ACC112 (cell line): ENCODE results near the gene RAD51D.

ENCODE experiments used
- H2AFZ ChIP-seq: fragments of 200-600 bp; sonication (generic); one replicate; pipeline ENCODE4 v1.6.0; 2017; ENCODE audit warnings: antibody characterized with exemption, low read length; ENCODE audit not compliant: unreplicated experiment
- H3K27ac ChIP-seq: fragments of 200-600 bp; sonication (generic); 2 replicates; pipeline ENCODE4 v1.5.1; 2014; ENCODE audit warnings: low read depth, mild to moderate bottlenecking, antibody characterized with exemption, low read length, moderate library complexity
- H3K27me3 ChIP-seq: fragments of 200-600 bp; sonication (generic); 2 replicates; pipeline ENCODE4 v1.6.1; 2014; ENCODE audit warnings: mild to moderate bottlenecking, antibody characterized with exemption, low read length, moderate library complexity, mixed read lengths; ENCODE audit not compliant: insufficient read depth
- H3K36me3 ChIP-seq: fragments of 200-600 bp; sonication (generic); 2 replicates; pipeline ENCODE4 v1.6.1; 2016; ENCODE audit warnings: mild to moderate bottlenecking, antibody characterized with exemption, low read length, moderate library complexity, mixed read lengths; ENCODE audit not compliant: insufficient read depth
- H3K4me1 ChIP-seq: fragments of 200-600 bp; sonication (generic); one replicate; pipeline ENCODE4 v1.6.1; 2016; ENCODE audit warnings: low read length, mixed read lengths; ENCODE audit not compliant: insufficient read depth, unreplicated experiment, control insufficient read depth
- H3K4me3 ChIP-seq: fragments of 200-600 bp; sonication (generic); 2 replicates; pipeline ENCODE4 v1.5.1; 2014; ENCODE audit warnings: mild to moderate bottlenecking, low read depth, low read length
- H3K79me2 ChIP-seq: fragments of 200-600 bp; sonication (generic); one replicate; pipeline ENCODE4 v1.6.0; 2016; ENCODE audit warnings: low read length; ENCODE audit not compliant: control insufficient read depth, unreplicated experiment, insufficient read depth

Gene RAD51D

GRCh38 chr17:35141681-35142466, 22.2 kb upstream of the RAD51D start, which contains the start of gene NLE1:
Gene NLE1, minus strand, starts transcription at chr17:35142303. Its CDS starts 28 bp downstream, at chr17:35142275.
- Histone ChIP-seq H3K4me3 (peak within 1 kb of the TSS; percentile 88), H3K27ac (no peak within 1 kb of the TSS), H2AFZ (peak within 1 kb of the TSS; percentile 62), H3K79me2 (peaks cover 21% of the 10 kb centered on the region), H3K36me3 (peaks cover 4% of the 10 kb centered on the region; the same call in 1 of the 2 replicates), H3K4me1 (no peaks in the 10 kb centered on the region), H3K27me3 (peaks cover 3% of the 10 kb centered on the region; the same call in 1 of the 2 replicates)

DNA sequence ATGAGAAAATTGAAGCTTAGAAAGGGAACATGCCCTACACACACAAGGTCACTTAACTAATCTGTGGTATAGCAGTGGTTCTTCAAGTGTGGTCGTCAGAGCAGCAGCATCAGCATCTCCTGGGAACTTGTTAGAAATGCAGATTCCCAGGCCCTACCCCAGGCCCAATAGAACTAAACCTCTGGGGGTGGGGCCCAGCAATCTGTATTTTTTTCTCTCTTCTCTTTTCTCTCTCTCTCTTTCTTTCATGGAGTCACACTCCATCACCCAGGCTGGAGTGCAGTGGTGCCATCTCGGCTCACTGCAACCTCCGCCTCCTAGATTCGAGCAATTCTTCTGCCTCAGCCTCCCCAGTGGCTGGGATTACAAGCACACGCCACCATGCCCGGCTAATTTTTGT, 18.6 kb upstream of the RAD51D start:
- peaks cover 12% of the 10 kb centered on the region; the same call in 1 of the 2 replicates for H3K36me3 ChIP-seq

GRCh38 chr17:35135322-35135721, 15.7 kb upstream of the RAD51D start:
- no peak overlapping the region for H3K27ac ChIP-seq
- peaks cover 9% of the 10 kb centered on the region for H3K79me2 ChIP-seq
- H2AFZ ChIP-seq, result no peak overlapping the region
- no peaks in the 10 kb centered on the region for H3K27me3 ChIP-seq
- H3K4me1 ChIP-seq, result no peaks in the 10 kb centered on the region
- H3K4me3 ChIP-seq, result no peak overlapping the region
- peaks cover 17% of the 10 kb centered on the region; the same call in 1 of the 2 replicates for H3K36me3 ChIP-seq

More for the DNA sequence above, 18.6 kb upstream of the RAD51D start:
- H3K27ac ChIP-seq, result no peak overlapping the region
- peaks cover 21% of the 10 kb centered on the region for H3K79me2 ChIP-seq
- H3K4me1 ChIP-seq, result no peaks in the 10 kb centered on the region
- no peak overlapping the region for H3K4me3 ChIP-seq
- no peak overlapping the region for H2AFZ ChIP-seq
- H3K27me3 ChIP-seq, result no peaks in the 10 kb centered on the region

DNA sequence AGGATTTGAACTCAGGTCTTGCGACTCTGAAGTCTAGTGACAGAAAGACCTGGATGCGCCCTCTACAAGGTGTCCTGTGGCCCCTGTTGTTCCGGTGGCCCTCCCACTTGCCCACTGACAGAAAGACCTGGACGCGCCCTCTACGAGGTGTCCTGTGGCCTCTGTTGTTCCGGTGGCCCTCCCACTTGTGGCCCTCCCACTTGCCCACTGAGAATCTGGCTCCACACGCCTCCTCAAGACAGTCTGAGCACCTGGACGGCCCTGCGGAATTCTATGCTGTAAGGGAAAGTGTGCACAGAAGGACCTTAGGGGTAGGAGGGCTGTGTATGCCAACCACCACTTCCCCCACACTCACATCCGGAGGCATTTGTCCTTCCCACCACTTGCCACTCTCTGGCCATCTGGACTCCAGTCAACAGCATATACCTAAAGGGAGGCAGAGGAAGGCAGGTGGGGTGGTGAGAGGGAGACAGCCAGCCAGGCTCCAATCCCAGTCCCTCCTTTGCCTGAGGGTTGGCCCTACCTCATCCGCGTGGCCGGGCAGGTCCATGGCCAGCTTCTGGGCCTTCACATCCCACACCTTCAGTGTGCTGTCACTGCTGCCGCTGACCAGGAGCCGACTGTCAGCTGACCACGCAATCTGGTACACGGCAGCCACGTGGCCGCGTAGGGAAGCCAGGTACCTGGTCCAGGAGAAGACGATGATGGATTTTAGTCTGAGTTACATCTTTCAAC, 13.3 kb upstream of the RAD51D start:
- Histone ChIP-seq H3K4me3 (no peak overlapping the region), H3K4me1 (peaks cover 14% of the 10 kb centered on the region), H3K79me2 (no peaks in the 10 kb centered on the region), H3K27me3 (no peaks in the 10 kb centered on the region), H2AFZ (no peak overlapping the region), H3K27ac (no peak overlapping the region), H3K36me3 (peaks cover 17% of the 10 kb centered on the region; the same call in 1 of the 2 replicates)

GRCh38 chr17:35132099-35132498, 12.4 kb upstream of the RAD51D start:
- no peaks in the 10 kb centered on the region for H3K79me2 ChIP-seq
- no peaks in the 10 kb centered on the region for H3K27me3 ChIP-seq
- peaks cover 15% of the 10 kb centered on the region; the same call in 1 of the 2 replicates for H3K36me3 ChIP-seq
- peaks cover 14% of the 10 kb centered on the region for H3K4me1 ChIP-seq
- H2AFZ ChIP-seq, result no peak overlapping the region
- no peak overlapping the region for H3K4me3 ChIP-seq
- no peak overlapping the region for H3K27ac ChIP-seq

DNA sequence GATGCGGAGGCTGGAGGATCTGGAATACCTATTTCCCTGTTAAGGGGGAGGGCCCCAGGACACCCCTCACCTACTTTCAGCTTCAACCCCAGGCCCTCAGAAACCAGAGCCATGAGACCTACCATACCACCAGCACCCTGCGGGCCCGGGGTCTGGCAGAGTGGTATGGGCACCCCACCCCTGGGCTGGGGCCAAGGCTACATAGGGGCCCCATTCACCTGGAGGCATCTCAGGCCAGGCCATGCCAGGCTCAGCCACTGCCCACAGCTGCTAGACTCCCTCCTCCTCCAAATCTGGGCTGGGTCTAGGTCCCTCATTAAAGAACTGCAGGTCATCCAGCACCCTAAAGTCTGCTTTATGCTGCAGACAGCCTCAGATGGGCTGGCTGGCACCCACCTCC, 10.7 kb upstream of the RAD51D start:
- H3K27ac ChIP-seq, result no peak overlapping the region

DNA sequence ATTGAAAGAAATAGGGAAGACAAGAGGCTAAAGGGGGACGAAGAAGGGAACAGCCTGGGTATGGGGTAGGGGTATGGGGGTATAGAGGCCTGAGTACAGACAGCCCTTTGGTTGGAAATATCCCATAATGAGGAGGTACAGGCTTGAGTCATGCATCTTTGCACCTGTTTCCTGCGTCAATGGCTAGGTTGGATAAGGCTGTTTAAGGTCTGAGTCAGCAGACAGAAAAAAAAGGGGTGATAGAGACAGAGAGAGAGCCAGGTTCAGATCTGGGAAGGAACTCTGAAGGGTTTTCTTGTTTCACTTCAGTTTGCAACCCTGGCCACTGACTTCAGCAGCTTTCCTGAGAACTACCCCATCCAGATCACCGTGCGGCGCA, 10.3 kb upstream of the RAD51D start:
- Histone ChIP-seq H2AFZ (no peak overlapping the region), H3K36me3 (peaks cover 5% of the 10 kb centered on the region; the same call in 1 of the 2 replicates), H3K27me3 (no peaks in the 10 kb centered on the region), H3K4me3 (no peak overlapping the region), H3K79me2 (no peaks in the 10 kb centered on the region), H3K4me1 (peaks cover 14% of the 10 kb centered on the region), H3K27ac (no peak overlapping the region)

More for the DNA sequence above, 10.7 kb upstream of the RAD51D start:
- Histone ChIP-seq H3K4me3 (no peak overlapping the region), H3K4me1 (peaks cover 14% of the 10 kb centered on the region), H3K79me2 (no peaks in the 10 kb centered on the region), H3K27me3 (no peaks in the 10 kb centered on the region), H2AFZ (no peak overlapping the region), H3K36me3 (peaks cover 5% of the 10 kb centered on the region; the same call in 1 of the 2 replicates)

DNA sequence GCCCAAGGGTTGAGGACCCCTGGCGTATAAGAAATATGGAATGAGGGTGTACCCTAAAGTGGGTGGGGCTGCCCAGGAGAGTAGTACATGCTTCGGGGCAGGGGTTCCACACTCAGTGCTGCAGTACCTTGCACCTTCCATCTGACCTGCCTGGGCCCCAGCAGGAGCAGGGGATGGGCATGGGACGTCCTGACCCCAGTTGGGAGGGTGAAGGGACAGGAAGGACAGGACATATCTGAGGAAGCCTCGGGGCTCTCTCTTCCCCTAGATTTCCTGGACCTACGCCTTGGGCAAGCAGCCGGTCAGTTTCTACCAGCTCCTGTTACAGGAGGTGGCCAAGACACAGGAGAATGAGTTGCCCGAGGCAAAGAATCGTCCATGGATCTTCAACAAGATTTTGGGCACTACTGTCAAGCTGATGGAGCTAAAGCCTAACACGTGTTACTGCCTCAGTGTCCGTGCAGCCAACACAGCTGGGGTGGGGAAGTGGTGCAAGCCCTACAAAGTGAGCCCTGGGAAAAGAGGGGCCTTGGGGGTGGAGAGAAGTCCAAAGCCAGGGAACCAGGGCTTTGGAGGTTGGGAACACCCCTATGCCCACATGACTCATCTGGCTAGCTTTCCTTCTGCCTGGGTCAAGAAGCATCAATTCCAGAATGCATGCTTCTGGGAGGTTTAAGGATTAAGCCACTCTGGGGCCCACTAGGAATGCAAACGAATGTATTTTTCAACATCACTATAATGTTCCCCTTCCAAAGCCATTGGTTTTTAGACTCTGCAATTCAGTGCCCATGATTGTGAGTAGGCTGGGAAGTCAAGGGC, 9.7 kb upstream of the RAD51D start:
- H3K36me3 ChIP-seq, result peaks cover 5% of the 10 kb centered on the region; the same call in 1 of the 2 replicates
- no peak overlapping the region for H2AFZ ChIP-seq
- H3K4me3 ChIP-seq, result no peak overlapping the region
- no peaks in the 10 kb centered on the region for H3K79me2 ChIP-seq
- no peak overlapping the region for H3K27ac ChIP-seq
- H3K4me1 ChIP-seq, result peaks cover 14% of the 10 kb centered on the region
- H3K27me3 ChIP-seq, result no peaks in the 10 kb centered on the region

DNA sequence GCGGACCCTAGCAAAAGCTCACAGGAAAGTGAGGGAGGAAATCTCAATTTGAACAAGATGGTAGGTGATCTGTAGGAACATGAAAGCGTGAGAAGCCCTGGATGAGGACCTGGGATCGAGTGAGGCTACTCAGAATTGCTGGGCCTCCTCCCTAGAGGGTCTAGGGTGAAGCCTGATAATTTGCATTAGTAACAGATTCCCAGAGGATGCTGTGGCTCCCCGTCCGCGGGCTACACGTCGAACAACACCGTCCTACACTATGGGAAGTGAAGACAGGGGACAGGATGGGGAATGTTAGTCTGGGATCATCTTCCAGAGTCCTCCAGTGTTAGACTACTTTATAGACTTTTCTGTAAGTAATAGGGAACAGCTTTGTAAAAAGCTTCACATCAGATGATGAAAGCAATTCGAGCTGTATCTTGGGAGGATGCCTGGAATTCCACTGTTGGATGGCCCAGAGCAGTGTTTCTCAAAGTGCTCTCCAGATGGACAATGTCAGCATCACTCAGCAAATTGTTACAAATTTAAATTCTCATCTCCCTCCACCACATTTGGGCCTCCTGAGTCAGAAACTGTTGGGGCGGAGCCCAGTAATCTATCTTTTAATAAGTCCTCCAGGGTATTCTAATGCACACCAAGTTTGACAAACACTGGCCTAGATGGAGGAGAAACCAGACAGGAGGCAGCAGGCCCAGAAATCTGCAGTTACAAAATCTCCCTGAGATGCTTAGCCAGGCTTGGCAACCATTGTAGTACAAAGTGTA, 8.3 kb upstream of the RAD51D start:
- H3K4me3 ChIP-seq, result no peak overlapping the region
- no peaks in the 10 kb centered on the region for H3K27me3 ChIP-seq
- H3K36me3 ChIP-seq, result peaks cover 5% of the 10 kb centered on the region; the same call in 1 of the 2 replicates
- H3K4me1 ChIP-seq, result peaks cover 14% of the 10 kb centered on the region
- no peaks in the 10 kb centered on the region for H3K79me2 ChIP-seq
- no peak overlapping the region for H2AFZ ChIP-seq
- no peak overlapping the region for H3K27ac ChIP-seq
